OCI-LY7 (cell line): Measurements from ENCODE around the gene PDXDC1. TPM values are rescaled to one million over a fixed set of nuclear protein-coding genes. Genes with fewer than 3 reads are reported as not detected.
"Not testable (repeated sequence)": the region's sequence is repeated elsewhere in the genome, so short reads cannot be mapped to it uniquely, and the experiment has no call there.

Experiments
- BruUV-seq: library from RNA; stranded (reverse); fragments of 400-500 nt; replicated peaks from 2 replicates; lab custom pipeline; 2021; lab: Mats Ljungman, UMichigan
- CTCF ChIA-PET: fragments of 300-600 bp; sonication (Branson Sonifier 250); formaldehyde crosslinking; loops from one replicate; lab custom pipeline; 2022; ENCODE audit warnings: antibody characterized with exemption; ENCODE audit not compliant: unreplicated experiment; lab: Charles Lee
- POLR2A ChIA-PET: fragments of 300-600 bp; sonication (Branson Sonifier 250); formaldehyde crosslinking; loops from one replicate; lab custom pipeline; 2022; ENCODE audit warnings: antibody characterized with exemption; lab: Charles Lee
- DNase-seq: peaks from one replicate; pipeline ENCODE4 v3.0.0-alpha.2; 2015; ENCODE audit warnings: low spot score
- H2AFZ ChIP-seq: fragments of 200-600 bp; sonication (generic), shearing (Covaris generic); 2 replicates; pipeline ENCODE4 v1.6.1; 2014; ENCODE audit warnings: mild to moderate bottlenecking, antibody characterized with exemption, low read length, moderate library complexity
- H3K27ac ChIP-seq: fragments of 200-600 bp; sonication (generic); 2 replicates; pipeline ENCODE4 v1.5.1; 2014; ENCODE audit warnings: mixed run types, low read depth, mild to moderate bottlenecking, moderate library complexity, low read length, inconsistent platforms; ENCODE audit not compliant: poor library complexity, severe bottlenecking
- H3K36me3 ChIP-seq: fragments of 200-600 bp; sonication (generic); 2 replicates; pipeline ENCODE4 v1.6.1; 2014; ENCODE audit warnings: mild to moderate bottlenecking, antibody characterized with exemption, low read length, moderate library complexity, mixed read lengths; ENCODE audit not compliant: insufficient read depth
- H3K4me1 ChIP-seq: fragments of 200-600 bp; sonication (generic); 2 replicates; pipeline ENCODE4 v1.5.1; 2014; ENCODE audit warnings: mild to moderate bottlenecking, low read length; ENCODE audit not compliant: insufficient read depth, poor library complexity, severe bottlenecking
- H3K4me2 ChIP-seq: fragments of 200-600 bp; sonication (generic); 2 replicates; pipeline ENCODE4 v1.6.1; 2014; ENCODE audit warnings: mild to moderate bottlenecking, low read length
- H3K4me3 ChIP-seq: fragments of 200-600 bp; sonication (generic); 2 replicates; pipeline ENCODE4 v1.5.1; 2014; ENCODE audit warnings: mild to moderate bottlenecking, low read depth, low read length; ENCODE audit not compliant: poor library complexity, severe bottlenecking
- H3K79me2 ChIP-seq: fragments of 200-600 bp; sonication (generic); 2 replicates; pipeline ENCODE4 v1.6.1; 2016; ENCODE audit warnings: low read depth, mild to moderate bottlenecking, low read length, moderate library complexity, mixed read lengths; ENCODE audit not compliant: insufficient read depth
- H3K9me2 ChIP-seq: fragments of 200-600 bp; sonication (generic); 2 replicates; pipeline ENCODE4 v1.6.1; 2016; ENCODE audit warnings: mild to moderate bottlenecking, low read length, mixed read lengths; ENCODE audit not compliant: insufficient read depth
- H3K9me3 ChIP-seq: fragments of 200-600 bp; sonication (generic); 2 replicates; pipeline ENCODE4 v1.6.1; 2014; ENCODE audit warnings: mild to moderate bottlenecking, mixed run types, low read length, mixed read lengths
- H4K20me1 ChIP-seq: fragments of 200-600 bp; sonication (generic); 2 replicates; pipeline ENCODE4 v1.6.1; 2014; ENCODE audit warnings: mild to moderate bottlenecking, antibody characterized with exemption, low read length, moderate library complexity, mixed read lengths; ENCODE audit not compliant: insufficient read depth
- intact Hi-C: fragments of 100-400 bp; cut with micrococcal nuclease; formaldehyde crosslinking; loops from one replicate; pipeline ENCODE4 v1.10.0; 2022; ENCODE audit not compliant: unreplicated experiment
- total RNA-seq, 2 experiments: library from RNA; depleted of rRNA in 1 of 2; stranded (reverse); fragments of >200 nt in 1 of 2; shearing (Covaris generic) in 1 of 2; gene quantifications; 2 replicates each; pipeline ENCODE4 v1.2.3, GENCODE V29; 2014 to 2022
- TF ChIP-seq, protein P1 (sequence below): fragments of 200-600 bp; sonication (generic); conservative IDR thresholded peaks from 2 replicates; pipeline ENCODE4 v1.5.1; 2014; ENCODE audit warnings: mild to moderate bottlenecking, antibody characterized with exemption, low read length, moderate library complexity, mixed read lengths

The PDXDC1 gene
- total RNA-seq, 2 experiments from 2014 or later, result 43.0 to 83.3 TPM

DNA sequence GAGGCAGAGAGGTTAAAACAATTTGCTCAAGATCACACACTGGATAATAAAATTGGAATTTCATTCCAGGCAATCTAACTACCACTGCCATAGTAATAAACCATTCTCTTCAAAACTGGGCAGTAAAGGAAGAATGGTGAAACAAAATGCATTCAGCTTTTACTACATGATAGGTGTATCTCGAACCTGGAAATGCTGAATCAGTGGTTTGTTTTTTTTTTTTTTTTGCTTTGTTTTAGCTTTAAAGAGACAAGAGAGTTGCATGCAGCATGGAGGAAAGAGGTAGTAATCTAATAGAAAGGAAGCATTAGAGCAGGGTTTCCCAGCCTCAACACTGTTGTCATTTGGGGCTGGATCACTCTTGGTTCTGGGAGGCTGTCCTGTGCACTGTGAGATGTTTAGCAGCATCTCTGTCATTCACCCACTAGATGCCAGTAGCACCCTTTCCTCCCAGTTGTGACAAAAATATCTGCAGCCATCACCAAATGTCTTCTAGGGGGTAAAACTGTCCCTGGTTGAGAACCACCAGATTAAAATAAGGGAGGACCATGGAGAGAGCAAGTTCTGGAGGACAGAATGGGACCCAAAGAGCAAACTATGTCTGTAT, 115.9 kb downstream of the PDXDC1 start:
- intact Hi-C loops, BruUV-seq, H3K4me1 ChIP-seq, H4K20me1 ChIP-seq, H3K9me3 ChIP-seq, H3K27ac ChIP-seq, H2AFZ ChIP-seq, H3K9me2 ChIP-seq, H3K4me3 ChIP-seq, POLR2A ChIA-PET, H3K4me2 ChIP-seq, DNase-seq, CTCF ChIA-PET: not testable (repeated sequence)
- peaks cover 35% of the 10 kb centered on the region for H3K36me3 ChIP-seq
- TF ChIP-seq, protein P1, sequence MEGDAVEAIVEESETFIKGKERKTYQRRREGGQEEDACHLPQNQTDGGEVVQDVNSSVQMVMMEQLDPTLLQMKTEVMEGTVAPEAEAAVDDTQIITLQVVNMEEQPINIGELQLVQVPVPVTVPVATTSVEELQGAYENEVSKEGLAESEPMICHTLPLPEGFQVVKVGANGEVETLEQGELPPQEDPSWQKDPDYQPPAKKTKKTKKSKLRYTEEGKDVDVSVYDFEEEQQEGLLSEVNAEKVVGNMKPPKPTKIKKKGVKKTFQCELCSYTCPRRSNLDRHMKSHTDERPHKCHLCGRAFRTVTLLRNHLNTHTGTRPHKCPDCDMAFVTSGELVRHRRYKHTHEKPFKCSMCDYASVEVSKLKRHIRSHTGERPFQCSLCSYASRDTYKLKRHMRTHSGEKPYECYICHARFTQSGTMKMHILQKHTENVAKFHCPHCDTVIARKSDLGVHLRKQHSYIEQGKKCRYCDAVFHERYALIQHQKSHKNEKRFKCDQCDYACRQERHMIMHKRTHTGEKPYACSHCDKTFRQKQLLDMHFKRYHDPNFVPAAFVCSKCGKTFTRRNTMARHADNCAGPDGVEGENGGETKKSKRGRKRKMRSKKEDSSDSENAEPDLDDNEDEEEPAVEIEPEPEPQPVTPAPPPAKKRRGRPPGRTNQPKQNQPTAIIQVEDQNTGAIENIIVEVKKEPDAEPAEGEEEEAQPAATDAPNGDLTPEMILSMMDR, result peak; percentile 46
- H3K79me2 ChIP-seq, result peaks cover 23% of the 10 kb centered on the region

- peak overlapping the region; percentile 68 for H3K4me3 ChIP-seq
- intact Hi-C loops, DNase-seq, CTCF ChIA-PET, H3K9me3 ChIP-seq, H3K9me2 ChIP-seq, H2AFZ ChIP-seq, H4K20me1 ChIP-seq, H3K4me1 ChIP-seq: not testable (repeated sequence)
- peaks cover 24% of the 10 kb centered on the region for H3K36me3 ChIP-seq
- peaks cover 23% of the 10 kb centered on the region for H3K79me2 ChIP-seq
- peak overlapping the region; percentile 71 for H3K4me2 ChIP-seq
- TSS peak; percentile 79 for BruUV-seq
- POLR2A ChIA-PET, result interaction anchor here (0.6 to 1.5 kb wide), 2 partner anchors 17 to 37 kb away, joined by 3 read pairs; no protein-coding TSS in a partner anchor
- peak overlapping the region; percentile 22 for H3K27ac ChIP-seq
These were observed 118.7 kb downstream of the PDXDC1 start for GRCh38 chr16:15093571-15093954.

DNA sequence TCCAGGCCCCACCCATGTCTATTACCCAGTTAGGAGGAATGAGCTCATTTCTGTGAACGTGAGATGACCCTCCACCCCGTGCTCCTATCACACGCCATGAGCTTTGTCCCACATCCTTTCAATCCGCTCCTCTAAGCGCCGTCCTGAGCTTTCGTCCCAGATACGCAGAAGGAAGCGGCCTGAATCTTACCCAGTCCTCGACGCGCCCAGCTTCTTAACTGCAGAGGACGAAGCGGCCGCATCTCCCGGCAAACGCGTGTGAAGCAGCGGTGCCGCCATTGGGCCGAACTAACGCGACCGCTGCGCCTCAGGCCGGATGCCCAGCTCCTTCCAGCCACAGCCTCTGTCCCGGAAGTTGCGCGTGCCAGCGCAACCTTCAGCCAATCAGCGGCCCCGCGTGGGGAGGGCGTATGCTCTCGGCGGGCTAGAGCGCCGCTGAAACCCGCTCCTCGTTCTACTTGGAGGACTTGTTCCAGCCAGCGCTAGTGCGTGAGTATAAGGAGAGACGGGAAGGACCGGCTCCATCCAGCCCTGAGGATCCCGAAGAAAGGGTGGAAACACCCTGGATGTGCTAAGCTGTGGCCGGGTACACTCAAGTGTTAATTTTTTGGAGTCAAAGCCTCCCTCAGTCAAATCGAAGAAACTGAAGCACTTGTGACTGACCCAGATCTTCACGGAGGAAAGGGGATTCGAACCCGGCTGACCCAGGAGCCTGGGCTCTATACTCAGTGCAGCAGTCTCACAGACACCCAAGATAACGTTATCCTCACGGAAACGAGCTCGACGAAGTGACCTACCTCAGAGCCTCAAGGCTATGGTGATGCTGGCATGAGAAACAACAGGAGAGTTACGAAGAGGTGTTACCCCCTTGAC, 119.4 kb downstream of the PDXDC1 start, which contains the start of gene RRN3:
RRN3 (minus strand) TSS at position 318 of the 873 bp plus-strand sequence; CDS start at position 279, 39 bp downstream.
- DNase-seq, result peak; percentile 91
- peak within 1 kb of the TSS; percentile 76 for H3K4me2 ChIP-seq
- H3K9me2 ChIP-seq, H4K20me1 ChIP-seq, CTCF ChIA-PET, H3K4me1 ChIP-seq, H3K9me3 ChIP-seq, intact Hi-C loops: not testable (repeated sequence)
- TSS peak; percentile 98 for BruUV-seq
- peak within 1 kb of the TSS; percentile 68 for H3K4me3 ChIP-seq
- peaks cover 23% of the 10 kb centered on the region for H3K79me2 ChIP-seq
- POLR2A ChIA-PET, result interaction anchor here (0.6 to 1.5 kb wide), 2 partner anchors 16 to 38 kb away, joined by 3 read pairs; no protein-coding TSS in a partner anchor
- H3K27ac ChIP-seq, result peak within 1 kb of the TSS; percentile 43
- peaks cover 23% of the 10 kb centered on the region for H3K36me3 ChIP-seq
- peak within 1 kb of the TSS; percentile 92 for H2AFZ ChIP-seq

DNA sequence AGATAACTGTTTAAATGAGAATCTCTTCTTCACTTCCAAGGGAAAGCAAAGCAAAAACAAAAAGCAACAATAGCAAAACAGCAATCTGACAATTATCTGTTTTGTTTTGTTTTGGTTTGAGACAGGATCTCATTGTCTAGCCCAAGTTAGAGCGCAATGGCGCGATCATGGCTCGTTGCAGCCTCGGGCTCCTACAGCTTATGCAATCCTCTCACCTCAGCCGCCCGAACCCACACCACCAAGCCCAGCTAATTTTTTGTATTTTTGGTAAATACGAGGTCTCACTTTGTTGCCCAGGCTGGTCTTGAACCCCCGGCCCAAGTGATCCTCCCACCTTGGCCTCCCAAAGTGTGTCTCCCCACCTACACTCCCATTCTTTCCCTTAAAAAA, 121.8 kb downstream of the PDXDC1 start:
- H3K36me3 ChIP-seq, H3K4me2 ChIP-seq, POLR2A ChIA-PET, BruUV-seq, H3K9me2 ChIP-seq, H3K27ac ChIP-seq, intact Hi-C loops, H3K9me3 ChIP-seq, H4K20me1 ChIP-seq, H3K4me3 ChIP-seq, CTCF ChIA-PET, H2AFZ ChIP-seq, H3K4me1 ChIP-seq, DNase-seq: not testable (repeated sequence)
- peaks cover 23% of the 10 kb centered on the region for H3K79me2 ChIP-seq

- H2AFZ ChIP-seq, H3K9me3 ChIP-seq, H3K4me2 ChIP-seq, H3K9me2 ChIP-seq, H3K4me1 ChIP-seq, H4K20me1 ChIP-seq, H3K27ac ChIP-seq, POLR2A ChIA-PET, CTCF ChIA-PET, H3K79me2 ChIP-seq, H3K4me3 ChIP-seq, H3K36me3 ChIP-seq, intact Hi-C loops, DNase-seq, BruUV-seq: not testable (repeated sequence)
These were observed 124.6 kb downstream of the PDXDC1 start for GRCh38 chr16:15099366-15099909.
